Fibroblast of peridontal ligament (primary cell): Measurements from ENCODE around the gene RAB12.
"Not testable (repeated sequence)": the region's sequence is repeated elsewhere in the genome, so short reads cannot be mapped to it uniquely, and the experiment has no call there.

Experiments
- DNase-seq: peaks from one replicate; pipeline ENCODE4 v3.0.0-alpha.2; 2010; ENCODE audit errors: extremely low read depth

Gene RAB12

GRCh38 chr18:8611916-8612576, 2.8 kb downstream of the RAB12 start:
- DNase-seq: no peak

GRCh38 chr18:8614875-8615274, 5.6 kb downstream of the RAB12 start:
- no peak for DNase-seq

- peak; percentile 98 for DNase-seq
These were observed 6.3 kb downstream of the RAB12 start for GRCh38 chr18:8615397-8616027.

GRCh38 chr18:8616028-8616401, 6.8 kb downstream of the RAB12 start:
- no peak for DNase-seq

- no peak for DNase-seq
These were observed 8.7 kb downstream of the RAB12 start for GRCh38 chr18:8617907-8618306.

GRCh38 chr18:8619041-8619440, 9.8 kb downstream of the RAB12 start:
- DNase-seq: no peak

GRCh38 chr18:8619835-8620577, 10.8 kb downstream of the RAB12 start:
- no peak for DNase-seq

- no peak for DNase-seq
These were observed 11.6 kb downstream of the RAB12 start for GRCh38 chr18:8620845-8621244.

- DNase-seq: not testable (repeated sequence)
These were observed 13.4 kb downstream of the RAB12 start for GRCh38 chr18:8622625-8623024.

GRCh38 chr18:8623549-8624106, 14.4 kb downstream of the RAB12 start:
- DNase-seq: peak; percentile 28

- DNase-seq: no peak
These were observed 16.3 kb downstream of the RAB12 start for GRCh38 chr18:8625461-8626092.

GRCh38 chr18:8626414-8627106, 17.3 kb downstream of the RAB12 start:
- DNase-seq: no peak

GRCh38 chr18:8627107-8627472, 17.9 kb downstream of the RAB12 start:
- no peak for DNase-seq

GRCh38 chr18:8627540-8627939, 18.3 kb downstream of the RAB12 start:
- no peak for DNase-seq

- DNase-seq: no peak
These were observed 20.4 kb downstream of the RAB12 start for GRCh38 chr18:8629602-8630001.

- no peak for DNase-seq
These were observed 21.3 kb downstream of the RAB12 start for GRCh38 chr18:8630546-8630945.

- DNase-seq: no peak
These were observed 22.0 kb downstream of the RAB12 start for GRCh38 chr18:8631265-8631664.

- no peak for DNase-seq
These were observed 23.1 kb downstream of the RAB12 start for GRCh38 chr18:8632386-8632785.

- DNase-seq: no peak
These were observed 25.3 kb downstream of the RAB12 start for GRCh38 chr18:8634508-8634907.

- DNase-seq: peak; percentile 81
These were observed 25.9 kb downstream of the RAB12 start for GRCh38 chr18:8635087-8635486.

- DNase-seq: no peak
These were observed 30.5 kb downstream of the RAB12 start for GRCh38 chr18:8639762-8640161.
